ENCODE results near the gene SLC7A1. TPM values are rescaled to one million over a fixed set of nuclear protein-coding genes. Genes with fewer than 3 reads are reported as not detected.

The SLC7A1 gene
- total RNA-seq, 1 donor from 2014 or later: 10.3 TPM

DNA sequence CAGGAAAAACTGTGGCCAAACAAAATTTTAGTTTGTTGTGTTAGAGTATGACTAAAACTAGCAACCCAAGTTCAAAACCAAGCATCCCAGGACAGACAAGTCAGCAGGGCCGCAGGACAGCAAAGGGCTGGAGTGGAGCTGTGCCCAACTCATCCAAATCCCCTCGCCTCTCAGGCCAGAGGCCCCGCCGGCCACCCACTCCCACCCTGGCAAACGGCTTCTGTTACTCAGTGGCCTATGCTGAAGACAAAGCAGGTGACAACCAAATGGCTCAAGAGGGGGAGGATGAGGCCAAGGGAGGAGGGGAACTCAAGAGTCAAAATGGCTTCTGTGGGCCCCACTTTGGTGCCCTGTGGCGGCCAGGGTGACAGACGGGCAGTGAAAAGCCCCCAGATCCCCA is 69.7 kb downstream of the SLC7A1 start:
- Histone ChIP-seq H3K36me3 (peaks cover 27% of the 10 kb centered on the region), H3K9me3 (replicated peaks) (no peaks in the 10 kb centered on the region), H3K4me1 (peaks cover 4% of the 10 kb centered on the region), H3K27ac (replicated peaks) (no peak overlapping the region), H3K4me3 (no peak overlapping the region), H3K27me3 (ENCODE audit: low read depth) (no peaks in the 10 kb centered on the region)
- intact Hi-C loops (cut with micrococcal nuclease): no loop called here
- no peak for DNase-seq
- no peak for TF ChIP-seq CTCF (IDR thresholded peaks at IDR 0.05; ENCODE audit: borderline replicate concordance)

DNA sequence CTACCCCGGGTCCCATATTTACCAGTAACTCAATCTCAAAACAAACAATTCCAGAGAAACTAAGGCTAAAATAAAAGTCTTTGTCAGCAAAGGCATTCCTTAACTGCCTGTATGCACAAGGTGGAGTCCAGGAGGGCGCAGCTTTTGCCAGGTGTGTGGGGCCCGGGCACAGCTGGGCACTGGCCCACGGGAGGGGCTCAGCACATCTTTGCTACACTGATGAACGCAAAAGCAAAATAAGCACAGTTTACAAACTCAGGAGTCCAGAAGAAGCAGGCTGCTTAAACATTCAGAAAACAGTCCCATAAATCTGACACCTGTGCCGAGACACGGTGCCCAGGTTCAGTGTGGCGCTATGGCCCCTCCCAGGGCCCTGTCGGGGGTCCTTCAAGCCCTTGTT is 70.8 kb downstream of the SLC7A1 start:
- Histone ChIP-seq H3K4me1 (peaks cover 4% of the 10 kb centered on the region), H3K4me3 (no peak overlapping the region), H3K9me3 (replicated peaks) (no peaks in the 10 kb centered on the region), H3K36me3 (peaks cover 24% of the 10 kb centered on the region), H3K27ac (replicated peaks) (no peak overlapping the region), H3K27me3 (ENCODE audit: low read depth) (no peaks in the 10 kb centered on the region)
- DNase-seq: no peak
- no peak for TF ChIP-seq CTCF (IDR thresholded peaks at IDR 0.05; ENCODE audit: borderline replicate concordance)
- intact Hi-C loops (cut with micrococcal nuclease): no loop called here

GRCh38 chr13:29524176-29524575 is 71.3 kb downstream of the SLC7A1 start:
- intact Hi-C loops (cut with micrococcal nuclease): no loop called here
- no peak overlapping the region for H3K4me3 ChIP-seq
- peak overlapping the region; percentile 60 for H3K27ac ChIP-seq (replicated peaks)
- peaks cover 19% of the 10 kb centered on the region for H3K36me3 ChIP-seq
- H3K9me3 ChIP-seq (replicated peaks): no peaks in the 10 kb centered on the region
- TF ChIP-seq CTCF (IDR thresholded peaks at IDR 0.05; ENCODE audit: borderline replicate concordance): no peak
- peaks cover 4% of the 10 kb centered on the region for H3K4me1 ChIP-seq
- H3K27me3 ChIP-seq (ENCODE audit: low read depth): no peaks in the 10 kb centered on the region
- peak; percentile 79 for DNase-seq

DNA sequence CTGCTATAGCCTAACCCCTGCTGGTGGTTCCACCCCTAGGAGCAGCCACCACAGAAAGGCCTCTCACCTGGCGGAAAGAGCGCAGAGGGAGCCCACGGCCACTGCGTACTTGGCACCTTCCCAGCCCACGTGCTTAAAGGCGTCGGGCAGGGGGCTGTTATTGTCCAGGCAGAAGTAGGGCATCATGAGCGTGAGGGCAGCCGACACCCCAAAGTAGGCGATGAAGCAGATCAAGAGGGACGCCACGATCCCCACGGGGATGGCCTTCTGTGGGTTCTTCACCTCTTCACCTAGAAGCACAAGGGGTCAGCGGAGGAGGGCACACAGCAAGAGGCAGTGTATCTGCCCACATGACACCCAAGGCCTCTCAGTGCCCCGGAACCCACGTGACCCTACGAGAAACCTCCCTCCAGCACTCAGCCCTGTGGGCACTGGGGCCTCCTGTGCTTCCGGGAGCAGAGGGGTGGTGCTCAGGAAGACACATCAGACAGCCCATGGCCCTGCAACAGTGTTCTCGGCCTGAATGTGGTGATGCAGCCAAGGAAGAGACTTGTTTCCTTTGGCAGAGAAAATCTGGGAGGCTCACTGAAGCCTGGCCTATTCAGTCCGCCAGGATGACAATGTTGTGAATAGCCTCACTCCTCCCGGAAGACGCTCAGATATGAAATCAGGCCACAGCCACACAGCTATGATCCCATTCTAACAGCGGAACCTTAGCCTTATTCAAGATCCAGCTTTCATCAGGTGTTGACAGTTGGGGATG is 72.1 kb downstream of the SLC7A1 start:
- intact Hi-C loops (cut with micrococcal nuclease): no loop called here
- Histone ChIP-seq H3K36me3 (peaks cover 24% of the 10 kb centered on the region), H3K27ac (replicated peaks) (peak overlapping the region; percentile 60), H3K9me3 (replicated peaks) (no peaks in the 10 kb centered on the region), H3K4me3 (no peak overlapping the region), H3K27me3 (ENCODE audit: low read depth) (no peaks in the 10 kb centered on the region), H3K4me1 (peaks cover 4% of the 10 kb centered on the region)
- DNase-seq: peak; percentile 45
- no peak for TF ChIP-seq CTCF (IDR thresholded peaks at IDR 0.05; ENCODE audit: borderline replicate concordance)

DNA sequence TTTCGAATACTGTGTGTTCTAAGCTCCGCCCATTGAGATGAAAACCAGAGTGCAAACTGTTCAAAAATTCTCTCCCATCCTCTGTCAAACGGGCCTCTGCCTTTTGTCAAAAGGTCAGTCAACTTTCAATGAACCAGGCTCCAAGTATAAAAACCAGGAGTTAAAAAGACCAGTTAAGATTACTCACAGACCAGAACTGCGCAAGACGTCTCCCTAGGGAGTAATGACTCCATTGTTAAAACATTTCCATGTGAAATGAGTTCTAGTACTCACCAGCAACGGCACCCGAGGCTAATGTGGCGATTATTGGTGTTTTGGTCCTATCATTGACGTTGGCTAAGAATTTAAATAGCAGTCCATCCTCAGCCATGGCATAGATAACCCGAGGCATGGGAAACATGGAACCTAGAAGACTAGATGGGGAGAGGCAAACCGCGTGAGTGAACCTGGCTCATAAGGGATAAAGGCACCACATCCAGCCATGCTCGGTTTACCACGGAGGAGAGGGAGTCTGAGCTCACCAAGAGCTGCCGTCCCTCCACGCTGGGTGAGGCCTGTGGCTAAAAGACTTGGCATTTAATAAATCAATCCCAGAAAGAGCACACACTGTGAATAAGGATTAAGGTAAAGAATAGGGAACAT is 73.3 kb downstream of the SLC7A1 start:
- Histone ChIP-seq H3K9me3 (replicated peaks) (no peaks in the 10 kb centered on the region), H3K27ac (replicated peaks) (peak overlapping the region; percentile 9), H3K36me3 (peaks cover 20% of the 10 kb centered on the region), H3K27me3 (ENCODE audit: low read depth) (no peaks in the 10 kb centered on the region), H3K4me3 (no peak overlapping the region), H3K4me1 (peaks cover 4% of the 10 kb centered on the region)
- TF ChIP-seq CTCF (IDR thresholded peaks at IDR 0.05; ENCODE audit: borderline replicate concordance): no peak
- DNase-seq: no peak
- intact Hi-C loops (cut with micrococcal nuclease): no loop called here

Measured in left ventricle myocardium inferior (tissue), 1 donor.